GM20000 (cell line): Measurements from ENCODE around the gene PARN.

Experiments used
- DNase-seq: peaks from one replicate; pipeline ENCODE4 v3.0.0; 2012; ENCODE audit warnings: low spot score
- TF ChIP-seq, protein P1 (sequence below): IDR thresholded peaks from 2 replicates; pipeline ENCODE4 v1.5.1; 2012; ENCODE audit warnings: mild to moderate bottlenecking, control low read depth; ENCODE audit errors: extremely low read depth, missing control alignments

The PARN gene

DNA sequence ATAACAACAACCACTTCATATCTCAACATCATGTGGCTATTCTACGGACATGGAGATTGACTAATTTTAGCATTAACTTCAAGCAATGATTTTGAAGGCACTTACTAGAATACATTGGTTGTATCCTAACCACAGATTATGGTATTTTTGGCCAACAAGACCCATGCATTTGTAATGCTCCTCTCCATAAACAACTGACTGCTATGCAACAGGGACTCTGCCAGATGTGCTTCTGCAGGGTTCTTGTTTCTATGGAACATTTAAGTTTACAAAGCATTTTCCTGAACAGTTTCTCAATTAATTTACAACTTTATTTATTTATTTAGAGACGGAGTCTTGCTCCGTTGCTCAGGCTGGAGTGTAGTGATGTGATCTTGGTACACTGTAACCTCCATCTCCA is 178.0 kb downstream of the PARN start:
- no peak for DNase-seq
- TF ChIP-seq, protein P1, sequence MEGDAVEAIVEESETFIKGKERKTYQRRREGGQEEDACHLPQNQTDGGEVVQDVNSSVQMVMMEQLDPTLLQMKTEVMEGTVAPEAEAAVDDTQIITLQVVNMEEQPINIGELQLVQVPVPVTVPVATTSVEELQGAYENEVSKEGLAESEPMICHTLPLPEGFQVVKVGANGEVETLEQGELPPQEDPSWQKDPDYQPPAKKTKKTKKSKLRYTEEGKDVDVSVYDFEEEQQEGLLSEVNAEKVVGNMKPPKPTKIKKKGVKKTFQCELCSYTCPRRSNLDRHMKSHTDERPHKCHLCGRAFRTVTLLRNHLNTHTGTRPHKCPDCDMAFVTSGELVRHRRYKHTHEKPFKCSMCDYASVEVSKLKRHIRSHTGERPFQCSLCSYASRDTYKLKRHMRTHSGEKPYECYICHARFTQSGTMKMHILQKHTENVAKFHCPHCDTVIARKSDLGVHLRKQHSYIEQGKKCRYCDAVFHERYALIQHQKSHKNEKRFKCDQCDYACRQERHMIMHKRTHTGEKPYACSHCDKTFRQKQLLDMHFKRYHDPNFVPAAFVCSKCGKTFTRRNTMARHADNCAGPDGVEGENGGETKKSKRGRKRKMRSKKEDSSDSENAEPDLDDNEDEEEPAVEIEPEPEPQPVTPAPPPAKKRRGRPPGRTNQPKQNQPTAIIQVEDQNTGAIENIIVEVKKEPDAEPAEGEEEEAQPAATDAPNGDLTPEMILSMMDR, result no peak

DNA sequence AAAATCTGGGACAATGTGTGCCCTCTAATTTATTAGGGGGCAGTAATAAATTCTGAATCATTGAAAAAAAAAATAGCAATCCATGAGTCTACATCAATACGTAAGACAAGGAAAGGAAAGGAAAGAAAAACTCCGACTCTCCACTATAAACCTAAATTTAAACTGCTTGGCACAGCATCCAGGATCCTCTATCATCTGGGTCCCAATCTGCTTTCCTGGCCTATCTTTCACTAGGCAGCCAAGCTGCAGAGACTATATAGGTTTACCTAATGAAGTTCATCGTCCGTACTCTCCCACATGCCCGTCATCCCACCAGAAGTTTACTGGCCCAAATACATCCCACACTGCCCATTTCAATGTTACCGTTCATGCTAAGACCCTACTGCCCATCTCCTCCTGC is 179.2 kb downstream of the PARN start:
- TF ChIP-seq, protein P1, result no peak
- no peak for DNase-seq

DNA sequence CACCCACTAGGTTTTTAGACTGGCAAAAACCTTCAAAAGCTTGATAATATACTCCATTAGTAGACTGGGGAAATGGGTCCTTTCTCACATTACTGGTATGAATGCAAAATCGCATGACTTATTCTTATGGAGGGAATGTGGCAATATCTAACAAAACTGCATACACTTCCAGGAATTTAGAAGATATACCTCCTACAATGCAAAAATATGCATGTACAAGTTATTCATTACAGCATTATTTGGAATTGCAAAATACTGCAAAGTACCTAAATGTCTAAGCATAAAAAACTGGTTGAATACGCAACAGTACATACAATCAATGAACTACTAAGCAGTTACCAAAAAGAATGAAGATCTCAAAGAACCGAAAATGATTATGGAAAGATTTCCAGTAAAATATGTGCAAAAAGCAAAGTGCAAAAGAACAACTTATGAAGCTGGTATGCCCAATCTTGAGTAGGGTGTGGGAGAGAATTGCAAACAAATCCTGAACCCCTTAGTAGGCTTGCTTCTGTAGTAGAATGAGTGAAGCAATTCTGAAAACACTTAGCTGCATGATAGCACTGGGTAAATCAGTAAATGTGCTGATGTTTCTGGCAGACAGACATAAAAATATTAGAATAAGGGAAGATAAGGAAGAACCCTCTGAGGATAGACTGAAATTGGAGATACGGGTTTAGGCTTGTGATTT is 180.1 kb downstream of the PARN start:
- no peak for DNase-seq
- TF ChIP-seq, protein P1, result no peak

DNA sequence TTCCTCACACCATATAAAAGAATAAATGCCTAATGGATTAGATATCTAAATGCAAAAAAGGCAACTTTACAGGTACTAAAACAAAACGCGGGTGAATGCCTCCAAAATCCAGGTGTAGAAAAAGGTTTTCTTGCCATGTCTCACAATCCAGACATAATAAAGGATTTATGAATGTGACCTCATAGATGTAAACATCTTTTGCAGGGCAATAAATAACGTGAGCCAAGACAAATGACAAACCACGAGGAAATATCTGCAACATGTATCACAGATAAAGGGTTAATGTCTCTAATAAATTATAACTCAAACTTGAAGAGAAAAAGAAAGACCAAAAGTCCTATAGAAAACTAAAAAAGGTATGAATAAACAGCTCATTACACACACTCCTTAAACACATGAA is 180.7 kb downstream of the PARN start:
- TF ChIP-seq, protein P1, result no peak
- DNase-seq, result no peak

DNA sequence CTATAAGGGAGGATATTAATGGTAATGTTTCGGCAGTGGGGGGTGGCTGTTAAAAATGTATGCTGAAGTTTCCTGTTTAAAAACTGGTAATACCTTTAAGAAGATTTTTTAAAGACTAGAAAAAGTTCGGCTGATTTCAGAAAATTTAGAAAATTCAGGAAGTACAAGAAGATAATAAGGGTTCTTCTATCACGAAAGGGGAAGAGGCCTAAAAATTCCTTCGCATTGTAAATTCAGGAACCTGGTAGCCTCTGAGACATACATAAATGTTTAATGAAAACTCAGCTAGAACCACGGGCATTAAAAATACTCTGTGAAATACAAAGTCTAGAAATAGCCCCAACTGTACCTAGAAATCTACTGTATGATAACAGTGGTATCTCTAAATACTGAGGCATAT is 181.2 kb downstream of the PARN start:
- no peak for DNase-seq
- TF ChIP-seq, protein P1, result no peak

DNA sequence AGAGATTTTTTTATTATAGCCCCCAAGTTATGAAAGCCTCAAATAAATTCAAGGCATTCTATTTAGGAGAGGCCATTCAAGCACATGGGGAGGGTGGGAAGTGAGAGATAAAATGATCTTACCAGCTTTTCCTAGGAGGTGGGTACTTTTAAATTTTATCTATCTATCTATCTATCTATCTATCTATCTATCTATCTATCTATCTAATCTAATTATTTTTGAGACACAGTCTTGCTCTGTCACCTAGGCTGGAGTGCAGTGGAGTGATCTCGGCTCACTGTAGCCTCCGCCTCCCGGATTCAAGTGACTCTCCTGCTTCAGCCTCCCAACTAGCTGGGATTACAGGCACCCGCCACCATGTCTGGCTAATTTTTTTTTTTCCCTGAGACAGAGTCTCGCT is 182.3 kb downstream of the PARN start:
- no peak for DNase-seq
- TF ChIP-seq, protein P1, result no peak

DNA sequence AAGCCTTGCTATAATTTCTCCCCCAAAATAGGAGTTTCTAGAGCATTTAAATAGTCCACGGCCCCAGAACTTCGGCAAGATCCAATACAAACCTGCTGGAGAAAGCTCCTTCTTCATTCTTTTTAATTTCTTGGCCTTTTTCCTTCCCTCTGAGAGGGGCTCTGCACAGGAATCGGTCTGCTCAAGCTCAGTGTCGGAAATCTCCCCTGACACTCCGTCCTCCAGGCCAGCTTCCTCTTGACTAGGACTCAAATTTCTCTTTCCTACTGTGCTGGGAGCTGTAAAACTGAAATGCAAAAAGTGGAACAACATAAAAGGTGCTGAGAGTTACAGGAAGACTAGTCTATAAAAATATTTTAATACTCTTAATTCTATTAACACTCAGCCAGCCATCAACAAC is 183.3 kb downstream of the PARN start:
- no peak for DNase-seq

More for the DNA sequence above, 183.3 kb downstream of the PARN start:
- TF ChIP-seq, protein P1, result no peak
